GM18951 (cell line): ENCODE data around the gene ZNF358.

Source experiments
- POLR2A ChIP-seq: IDR thresholded peaks from 4 replicates; pipeline ENCODE4 v1.6.1; 2011; ENCODE audit warnings: mild to moderate bottlenecking; ENCODE audit not compliant: insufficient read length, insufficient read depth; ENCODE audit errors: extremely low read depth
- in situ Hi-C: fragments of 300-500 bp; cut with MboI; formaldehyde crosslinking; loops from one replicate; pipeline ENCODE4 v1.12.0; 2022; ENCODE audit warnings: low sequenced_read_pairs, mixed read lengths, inconsistent platforms; ENCODE audit not compliant: unreplicated experiment

ZNF358 gene

DNA sequence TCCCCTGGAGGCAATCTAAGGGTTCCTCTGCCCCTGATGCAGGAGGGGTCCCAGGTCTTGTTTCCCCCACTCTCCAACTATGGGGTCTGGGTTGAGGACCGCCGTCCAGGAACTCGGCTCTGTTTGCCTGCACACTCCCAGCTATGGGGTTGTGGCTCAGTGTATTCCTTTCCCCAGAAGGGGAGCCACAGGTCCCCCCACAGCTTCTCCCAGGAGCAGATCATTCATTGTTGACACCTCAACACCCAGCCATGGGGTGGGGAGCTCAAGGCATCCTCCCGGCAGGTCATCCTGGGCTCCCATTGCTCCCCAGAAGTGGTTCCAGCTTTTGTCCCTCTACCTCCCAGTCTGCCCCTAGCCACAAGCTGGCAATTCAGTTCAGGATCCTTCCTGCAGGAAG is 975 bp downstream of the ZNF358 start:
- TF ChIP-seq POLR2A: no peak
- in situ Hi-C loops: no loop called here

DNA sequence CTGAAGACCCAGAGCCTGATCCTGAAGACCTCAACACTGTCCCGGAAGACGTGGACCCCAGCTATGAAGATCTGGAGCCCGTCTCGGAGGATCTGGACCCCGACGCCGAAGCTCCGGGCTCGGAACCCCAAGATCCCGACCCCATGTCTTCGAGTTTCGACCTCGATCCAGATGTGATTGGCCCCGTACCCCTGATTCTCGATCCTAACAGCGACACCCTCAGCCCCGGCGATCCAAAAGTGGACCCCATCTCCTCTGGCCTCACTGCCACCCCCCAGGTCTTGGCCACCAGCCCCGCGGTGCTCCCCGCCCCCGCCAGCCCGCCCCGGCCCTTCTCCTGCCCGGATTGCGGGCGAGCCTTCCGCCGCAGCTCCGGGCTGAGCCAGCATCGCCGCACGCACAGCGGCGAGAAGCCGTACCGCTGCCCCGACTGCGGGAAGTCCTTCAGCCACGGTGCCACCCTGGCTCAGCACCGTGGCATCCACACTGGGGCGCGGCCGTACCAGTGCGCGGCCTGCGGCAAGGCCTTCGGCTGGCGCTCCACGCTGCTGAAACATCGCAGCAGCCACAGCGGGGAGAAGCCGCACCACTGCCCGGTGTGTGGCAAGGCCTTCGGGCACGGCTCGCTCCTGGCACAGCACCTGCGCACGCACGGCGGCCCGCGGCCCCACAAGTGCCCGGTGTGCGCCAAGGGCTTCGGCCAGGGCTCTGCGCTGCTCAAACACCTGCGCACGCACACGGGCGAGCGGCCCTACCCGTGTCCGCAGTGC is 3.6 kb downstream of the ZNF358 start:
- TF ChIP-seq POLR2A: no peak
- in situ Hi-C loops: no loop called here

DNA sequence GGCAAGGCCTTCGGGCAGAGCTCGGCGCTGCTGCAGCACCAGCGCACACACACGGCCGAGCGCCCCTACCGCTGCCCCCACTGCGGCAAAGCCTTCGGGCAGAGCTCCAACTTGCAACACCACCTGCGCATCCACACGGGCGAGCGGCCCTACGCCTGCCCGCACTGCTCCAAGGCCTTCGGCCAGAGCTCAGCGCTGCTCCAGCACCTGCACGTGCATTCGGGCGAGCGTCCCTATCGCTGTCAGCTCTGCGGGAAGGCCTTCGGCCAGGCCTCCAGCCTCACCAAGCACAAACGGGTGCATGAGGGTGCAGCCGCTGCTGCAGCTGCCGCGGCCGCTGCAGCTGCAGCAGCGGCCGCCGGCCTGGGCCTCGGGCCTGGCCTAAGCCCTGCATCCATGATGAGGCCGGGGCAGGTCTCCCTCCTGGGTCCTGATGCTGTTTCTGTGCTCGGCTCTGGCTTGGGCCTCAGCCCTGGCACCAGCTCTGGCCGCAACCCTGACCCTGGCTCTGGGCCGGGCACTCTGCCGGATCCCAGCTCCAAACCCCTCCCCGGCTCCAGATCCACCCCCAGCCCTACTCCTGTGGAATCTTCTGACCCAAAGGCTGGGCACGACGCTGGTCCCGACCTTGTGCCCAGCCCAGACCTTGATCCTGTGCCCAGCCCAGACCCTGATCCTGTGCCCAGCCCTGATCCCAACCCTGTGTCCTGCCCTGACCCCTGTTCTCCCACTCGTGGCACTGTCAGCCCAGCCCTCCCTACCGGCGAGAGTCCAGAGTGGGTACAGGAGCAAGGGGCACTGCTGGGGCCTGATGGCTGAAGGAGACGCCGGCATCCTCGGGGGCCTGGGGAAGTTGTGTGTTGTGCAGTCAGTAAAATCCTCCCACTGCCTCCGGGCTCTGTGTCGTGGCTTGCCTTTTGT is 4.5 kb downstream of the ZNF358 start:
- in situ Hi-C loops: no loop called here

DNA sequence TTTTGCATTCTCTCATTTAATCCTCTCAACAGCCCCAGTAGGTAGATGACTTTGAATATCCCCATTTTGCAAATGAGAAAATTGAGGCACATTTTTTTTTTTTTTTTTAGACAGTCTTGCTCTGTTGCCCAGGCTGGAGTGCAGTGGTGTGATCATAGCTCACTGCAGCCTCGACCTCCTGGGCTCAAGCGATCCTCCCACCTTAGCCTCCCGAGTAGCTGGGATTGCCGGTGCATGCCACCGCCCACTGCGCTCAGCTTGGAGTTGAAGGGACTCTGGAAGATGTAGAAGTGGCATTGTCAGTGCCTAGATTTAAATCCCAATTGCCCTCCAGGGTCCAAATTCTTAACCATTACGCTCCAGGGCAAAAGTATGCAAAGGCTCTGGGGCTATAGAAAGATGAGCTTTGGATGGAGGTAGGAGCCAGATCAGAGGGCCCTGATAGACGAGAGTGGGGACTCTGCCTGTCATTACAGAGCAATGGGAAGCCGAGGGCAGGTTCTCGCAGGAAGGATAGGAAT is 5.7 kb downstream of the ZNF358 start:
- in situ Hi-C loops: no loop called here
- no peak for TF ChIP-seq POLR2A

More for the DNA sequence above, 4.5 kb downstream of the ZNF358 start:
- TF ChIP-seq POLR2A: no peak

DNA sequence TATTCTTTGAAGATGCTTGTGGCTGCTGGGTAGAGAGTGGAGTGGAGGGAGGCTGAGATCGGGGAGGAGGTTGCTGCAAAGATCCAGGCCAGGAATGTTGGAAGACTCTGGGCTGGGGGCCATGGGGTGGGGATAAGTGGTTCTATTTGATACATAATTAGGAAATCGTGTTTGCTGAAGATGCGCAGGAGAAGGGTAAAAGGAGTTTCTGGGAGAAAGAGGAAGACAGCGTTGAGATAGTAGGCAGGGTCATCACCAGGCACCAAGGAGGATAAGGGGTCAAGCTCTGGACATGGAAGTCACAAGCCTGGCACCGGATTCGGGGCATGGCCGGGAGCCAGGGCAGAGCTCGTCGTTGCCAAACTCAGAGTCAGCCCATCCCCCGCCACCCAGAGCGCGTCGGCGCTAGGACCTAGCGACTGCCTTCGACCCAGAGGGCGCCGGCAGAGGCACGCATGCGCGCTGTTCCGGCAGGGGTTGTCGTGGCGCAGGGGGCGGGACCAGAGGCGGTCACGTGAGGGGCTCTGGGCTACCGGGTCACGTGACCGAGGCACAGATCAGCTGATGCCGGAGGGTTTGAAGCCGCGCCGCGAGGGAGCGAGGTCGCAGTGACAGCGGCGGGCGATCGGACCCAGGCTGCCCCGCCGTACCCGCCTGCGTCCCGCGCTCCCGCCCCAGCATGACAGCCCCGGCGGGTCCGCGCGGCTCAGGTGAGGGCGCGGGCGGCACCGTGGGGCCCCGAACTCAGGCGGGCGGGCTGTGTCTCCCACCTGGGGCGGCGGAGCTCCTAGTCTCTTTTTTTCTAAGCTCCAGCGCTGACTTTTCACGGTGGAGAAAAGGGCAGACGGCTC is 6.4 kb downstream of the ZNF358 start, which contains the start of gene MCOLN1:
Gene MCOLN1, plus strand, starts transcription at position 553 of the 851 bp plus-strand sequence. Its CDS starts 127 bp downstream, at position 680.
- TF ChIP-seq POLR2A: peak; percentile 77
- in situ Hi-C loops: no loop called here

DNA sequence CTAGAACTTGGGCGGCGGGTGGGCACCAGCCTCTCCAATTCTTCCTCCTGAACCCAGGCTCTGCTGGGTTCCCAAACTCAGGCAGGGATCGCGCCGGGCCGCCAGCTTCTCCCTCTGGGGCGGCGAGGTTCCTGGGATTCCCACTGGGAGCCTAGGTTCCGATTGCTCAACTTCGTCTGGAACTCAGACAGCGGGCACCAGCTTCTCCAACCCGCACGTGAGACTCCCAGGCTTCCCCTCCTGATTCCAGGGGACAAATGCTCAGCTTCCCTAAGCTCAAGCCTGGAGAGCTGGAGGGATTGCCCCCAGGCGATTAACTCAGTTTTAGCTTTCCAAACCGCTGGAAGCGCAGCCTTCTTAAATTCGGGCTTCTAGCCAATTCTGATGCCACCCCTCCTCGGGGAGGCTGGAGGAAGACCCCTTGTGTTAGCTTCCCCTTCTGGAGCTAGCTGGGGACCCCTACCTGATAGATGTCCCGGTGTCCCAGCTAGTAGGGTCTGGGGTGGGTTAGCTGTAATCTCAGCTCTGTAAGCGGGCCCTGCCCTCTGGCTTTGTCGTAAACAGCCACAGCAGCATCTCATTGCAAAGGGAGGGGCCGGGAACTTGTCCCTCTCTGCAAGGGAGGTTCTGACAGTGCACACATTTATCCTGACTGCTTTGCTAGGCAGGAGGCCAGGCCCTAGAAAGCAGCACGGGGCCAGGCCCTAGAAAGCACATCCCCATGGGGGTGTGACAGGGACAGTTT is 7.2 kb downstream of the ZNF358 start:
- no peak for TF ChIP-seq POLR2A
- in situ Hi-C loops: no loop called here

DNA sequence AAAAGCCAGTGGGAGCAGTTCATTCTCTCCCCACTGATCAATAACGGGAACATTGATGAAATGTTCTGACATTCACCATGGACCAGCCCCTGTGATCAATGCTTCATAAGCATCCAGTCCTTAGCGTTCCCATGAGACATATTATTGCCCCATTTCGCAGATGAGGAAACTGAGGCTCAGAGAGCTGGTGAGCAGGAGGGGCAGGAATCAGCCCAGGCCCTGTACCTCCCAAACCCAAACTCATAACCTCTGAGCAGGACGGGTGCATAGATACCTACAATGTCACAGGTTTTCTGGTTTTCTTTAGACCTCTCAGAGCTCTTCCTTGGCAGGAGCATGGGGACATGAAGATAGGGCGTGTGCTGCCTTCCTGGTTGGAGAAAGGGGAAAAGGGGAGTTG is 8.6 kb downstream of the ZNF358 start:
- TF ChIP-seq POLR2A: no peak
- in situ Hi-C loops: no loop called here

DNA sequence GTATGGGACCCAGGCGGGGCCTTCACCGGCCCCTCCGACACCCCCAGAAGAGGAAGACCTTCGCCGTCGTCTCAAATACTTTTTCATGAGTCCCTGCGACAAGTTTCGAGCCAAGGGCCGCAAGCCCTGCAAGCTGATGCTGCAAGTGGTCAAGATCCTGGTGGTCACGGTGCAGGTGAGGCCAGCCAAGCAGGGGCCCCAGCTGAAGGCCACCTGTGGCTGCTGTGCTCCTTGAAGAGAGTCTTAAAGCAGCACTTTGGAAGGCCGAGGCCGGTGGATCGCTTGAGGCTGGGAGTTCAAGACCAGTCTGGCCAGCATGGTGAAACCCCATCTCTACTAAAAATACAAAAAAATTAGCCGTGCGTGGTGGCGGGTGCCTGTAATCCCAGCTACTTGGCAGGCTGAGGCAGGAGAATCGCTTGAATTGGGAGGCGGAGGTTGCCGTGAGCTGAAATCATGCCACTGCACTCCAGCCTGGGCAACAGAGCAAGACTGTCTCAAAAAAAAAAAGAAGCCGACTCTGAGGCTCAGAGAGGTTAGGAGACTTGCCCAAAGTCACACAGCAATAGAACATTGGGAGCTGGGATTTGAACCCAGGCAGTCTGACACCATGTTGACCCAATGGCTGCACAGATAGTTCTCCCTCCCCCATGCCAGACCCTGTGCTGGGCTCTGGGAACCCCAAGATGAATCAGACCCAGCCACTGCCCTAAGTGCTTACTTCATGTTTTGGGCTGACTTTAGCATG is 9.3 kb downstream of the ZNF358 start:
- TF ChIP-seq POLR2A: no peak
- in situ Hi-C loops: no loop called here

DNA sequence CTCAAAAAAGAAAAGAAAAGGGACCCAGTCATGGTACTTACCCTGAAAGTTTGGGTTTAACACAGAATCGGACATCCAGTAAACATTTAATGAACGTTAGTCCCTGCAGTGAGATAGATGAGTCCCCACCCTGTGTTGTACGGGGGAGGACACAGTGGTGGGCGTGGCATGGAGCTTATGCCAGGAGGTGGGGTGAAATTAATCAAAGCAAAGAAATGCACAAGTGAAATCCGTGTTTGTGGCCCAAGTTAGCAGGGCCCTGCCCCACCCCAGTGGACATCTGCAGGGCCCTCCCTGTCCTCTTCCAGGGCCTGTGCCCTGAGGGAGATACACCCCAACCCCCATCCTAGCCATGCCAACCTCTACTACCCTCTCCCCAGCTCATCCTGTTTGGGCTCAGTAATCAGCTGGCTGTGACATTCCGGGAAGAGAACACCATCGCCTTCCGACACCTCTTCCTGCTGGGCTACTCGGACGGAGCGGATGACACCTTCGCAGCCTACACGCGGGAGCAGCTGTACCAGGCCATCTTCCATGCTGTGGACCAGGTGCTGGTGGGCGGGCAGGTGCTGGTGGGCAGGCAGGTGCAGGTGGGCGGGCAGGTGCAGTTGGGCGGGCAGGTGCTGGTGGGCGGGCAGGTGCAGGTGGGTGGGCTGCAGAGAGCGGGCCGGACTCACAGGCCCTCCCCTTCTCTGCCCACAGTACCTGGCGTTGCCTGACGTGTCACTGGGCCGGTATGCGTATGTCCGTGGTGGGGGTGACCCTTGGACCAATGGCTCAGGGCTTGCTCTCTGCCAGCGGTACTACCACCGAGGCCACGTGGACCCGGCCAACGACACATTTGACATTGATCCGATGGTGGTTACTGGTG is 10.4 kb downstream of the ZNF358 start:
- in situ Hi-C loops: no loop called here

DNA sequence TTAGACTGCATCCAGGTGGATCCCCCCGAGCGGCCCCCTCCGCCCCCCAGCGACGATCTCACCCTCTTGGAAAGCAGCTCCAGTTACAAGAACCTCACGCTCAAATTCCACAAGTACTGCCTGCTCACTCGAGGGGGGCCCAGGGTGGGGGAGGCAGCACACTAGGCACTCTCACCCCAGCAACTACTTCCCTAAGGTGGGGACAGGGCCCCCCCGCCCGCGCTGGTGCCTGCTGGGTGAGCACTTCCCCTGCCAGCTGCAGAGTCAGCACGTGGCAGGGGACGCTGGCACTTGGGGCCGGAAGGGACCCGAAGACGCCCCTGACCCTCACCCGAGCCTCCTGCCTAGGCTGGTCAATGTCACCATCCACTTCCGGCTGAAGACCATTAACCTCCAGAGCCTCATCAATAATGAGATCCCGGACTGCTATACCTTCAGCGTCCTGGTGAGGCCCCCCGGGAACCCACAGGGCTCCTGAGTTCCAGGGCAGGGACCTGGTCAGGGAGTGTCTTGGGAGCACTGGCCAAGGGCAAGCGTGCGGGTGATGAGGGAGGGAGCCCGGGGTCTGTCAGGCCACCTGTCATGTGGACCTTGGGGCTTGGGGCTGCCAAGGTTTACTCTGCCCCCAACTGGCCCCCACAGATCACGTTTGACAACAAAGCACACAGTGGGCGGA is 11.8 kb downstream of the ZNF358 start:
- in situ Hi-C loops: no loop called here
- TF ChIP-seq POLR2A: no peak

More for the DNA sequence above, 10.4 kb downstream of the ZNF358 start:
- TF ChIP-seq POLR2A: no peak
